KMS-11 (cell line): ENCODE data around the gene CFAP45.
A peak's percentile ranks its signal among the peaks of the same experiment; 100 is the strongest.

Experiments used
- H2AFZ ChIP-seq: fragments of 200-600 bp; sonication (generic); 2 replicates; pipeline ENCODE4 v1.6.1; 2016; ENCODE audit warnings: antibody characterized with exemption, mixed run types, low read depth
- H3K27ac ChIP-seq: fragments of 200-600 bp; sonication (generic); 2 replicates; pipeline ENCODE4 v1.6.1; 2016; ENCODE audit warnings: mild to moderate bottlenecking, mixed run types
- H3K27me3 ChIP-seq: fragments of 200-600 bp; sonication (generic); 2 replicates; pipeline ENCODE4 v1.6.1; 2017; ENCODE audit warnings: mild to moderate bottlenecking, low read depth, mixed run types, moderate library complexity; ENCODE audit not compliant: insufficient read depth
- H3K36me3 ChIP-seq: fragments of 200-600 bp; sonication (generic); 2 replicates; pipeline ENCODE4 v1.6.1; 2017; ENCODE audit warnings: mild to moderate bottlenecking, mixed run types; ENCODE audit not compliant: insufficient read depth
- H3K4me1 ChIP-seq: fragments of 200-600 bp; sonication (generic); 2 replicates; pipeline ENCODE4 v1.6.1; 2016; ENCODE audit warnings: mild to moderate bottlenecking, low read depth, mixed run types; ENCODE audit not compliant: poor library complexity, severe bottlenecking
- H3K4me2 ChIP-seq: fragments of 200-600 bp; sonication (generic); 2 replicates; pipeline ENCODE4 v1.7.0; 2016; ENCODE audit warnings: mild to moderate bottlenecking, mixed run types
- H3K4me3 ChIP-seq: fragments of 200-600 bp; sonication (generic); IDR thresholded peaks from 2 replicates; pipeline ENCODE4 v1.6.1; 2017; ENCODE audit warnings: low read depth, low read length, mixed read lengths; ENCODE audit not compliant: insufficient read depth
- H3K79me2 ChIP-seq: fragments of 200-600 bp; sonication (generic); 2 replicates; pipeline ENCODE4 v1.6.1; 2016; ENCODE audit warnings: low read depth, mixed run types; ENCODE audit not compliant: insufficient read depth
- H3K9ac ChIP-seq: fragments of 200-600 bp; sonication (generic); 2 replicates; pipeline ENCODE4 v1.6.1; 2016; ENCODE audit warnings: mild to moderate bottlenecking, mixed run types
- H4K20me1 ChIP-seq: fragments of 200-600 bp; sonication (generic); 2 replicates; pipeline ENCODE4 v1.6.1; 2016; ENCODE audit warnings: mild to moderate bottlenecking, mixed run types; ENCODE audit not compliant: insufficient read depth
- TF ChIP-seq, protein P1 (sequence below): fragments of 200-600 bp; sonication (generic); conservative IDR thresholded peaks from 2 replicates; pipeline ENCODE4 v1.6.1; 2017; ENCODE audit warnings: low read depth, mild to moderate bottlenecking, antibody characterized with exemption, low read length, moderate library complexity, mixed read lengths

CFAP45 gene

DNA sequence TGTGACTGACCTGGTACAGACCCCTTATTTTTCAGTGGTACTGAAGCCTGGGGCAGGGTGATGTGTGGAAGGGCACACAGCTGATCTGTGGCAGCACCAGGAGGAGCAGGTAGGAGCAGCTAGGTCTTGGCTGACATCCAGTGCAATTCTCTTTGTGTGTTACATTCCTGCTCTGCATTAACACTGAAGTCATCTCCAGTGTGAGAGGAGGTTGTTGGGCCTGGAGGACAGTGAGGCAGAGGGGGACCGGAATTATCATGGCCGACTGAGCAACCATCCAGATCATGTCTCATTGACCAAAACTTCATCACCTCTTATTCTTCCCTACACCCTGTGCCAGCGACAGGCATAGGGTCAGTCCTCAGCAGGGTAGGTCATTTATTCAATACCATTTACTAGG, 71.8 kb downstream of the CFAP45 start:
- H3K9ac ChIP-seq = no peak overlapping the region
- no peak overlapping the region for H3K4me3 ChIP-seq
- TF ChIP-seq, protein P1, sequence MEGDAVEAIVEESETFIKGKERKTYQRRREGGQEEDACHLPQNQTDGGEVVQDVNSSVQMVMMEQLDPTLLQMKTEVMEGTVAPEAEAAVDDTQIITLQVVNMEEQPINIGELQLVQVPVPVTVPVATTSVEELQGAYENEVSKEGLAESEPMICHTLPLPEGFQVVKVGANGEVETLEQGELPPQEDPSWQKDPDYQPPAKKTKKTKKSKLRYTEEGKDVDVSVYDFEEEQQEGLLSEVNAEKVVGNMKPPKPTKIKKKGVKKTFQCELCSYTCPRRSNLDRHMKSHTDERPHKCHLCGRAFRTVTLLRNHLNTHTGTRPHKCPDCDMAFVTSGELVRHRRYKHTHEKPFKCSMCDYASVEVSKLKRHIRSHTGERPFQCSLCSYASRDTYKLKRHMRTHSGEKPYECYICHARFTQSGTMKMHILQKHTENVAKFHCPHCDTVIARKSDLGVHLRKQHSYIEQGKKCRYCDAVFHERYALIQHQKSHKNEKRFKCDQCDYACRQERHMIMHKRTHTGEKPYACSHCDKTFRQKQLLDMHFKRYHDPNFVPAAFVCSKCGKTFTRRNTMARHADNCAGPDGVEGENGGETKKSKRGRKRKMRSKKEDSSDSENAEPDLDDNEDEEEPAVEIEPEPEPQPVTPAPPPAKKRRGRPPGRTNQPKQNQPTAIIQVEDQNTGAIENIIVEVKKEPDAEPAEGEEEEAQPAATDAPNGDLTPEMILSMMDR = no peak
- no peaks in the 10 kb centered on the region for H3K79me2 ChIP-seq
- H3K36me3 ChIP-seq = no peaks in the 10 kb centered on the region
- H3K27me3 ChIP-seq = no peaks in the 10 kb centered on the region
- H3K4me1 ChIP-seq = peaks cover 4% of the 10 kb centered on the region
- H3K27ac ChIP-seq = no peak overlapping the region
- no peaks in the 10 kb centered on the region for H4K20me1 ChIP-seq
- no peak overlapping the region for H3K4me2 ChIP-seq
- H2AFZ ChIP-seq = no peak overlapping the region

DNA sequence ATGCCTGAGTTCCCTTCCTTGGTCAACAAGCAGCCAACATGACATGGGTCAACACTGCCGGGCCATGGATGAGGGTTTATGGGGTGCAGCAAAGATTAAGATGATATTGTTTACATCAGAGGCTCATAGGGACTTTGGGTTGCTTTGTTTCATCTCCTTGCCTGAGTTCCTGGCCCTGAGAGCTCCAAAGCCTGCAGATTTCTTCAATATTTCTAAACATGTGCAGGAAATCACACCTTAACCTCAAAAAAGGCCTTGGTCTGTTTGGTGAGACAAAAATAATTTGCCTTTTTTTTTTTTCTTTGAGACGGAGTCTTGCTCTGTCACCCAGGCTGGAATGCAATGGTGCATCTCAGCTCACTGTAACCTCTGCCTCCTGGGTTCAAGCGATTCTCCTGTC, 72.4 kb downstream of the CFAP45 start:
- no peak overlapping the region for H2AFZ ChIP-seq
- H4K20me1 ChIP-seq = no peaks in the 10 kb centered on the region
- no peaks in the 10 kb centered on the region for H3K36me3 ChIP-seq
- no peak overlapping the region for H3K4me2 ChIP-seq
- H3K4me1 ChIP-seq = peaks cover 4% of the 10 kb centered on the region
- no peak overlapping the region for H3K9ac ChIP-seq
- TF ChIP-seq, protein P1 = no peak
- H3K4me3 ChIP-seq = no peak overlapping the region
- no peaks in the 10 kb centered on the region for H3K79me2 ChIP-seq
- H3K27me3 ChIP-seq = no peaks in the 10 kb centered on the region
- no peak overlapping the region for H3K27ac ChIP-seq

DNA sequence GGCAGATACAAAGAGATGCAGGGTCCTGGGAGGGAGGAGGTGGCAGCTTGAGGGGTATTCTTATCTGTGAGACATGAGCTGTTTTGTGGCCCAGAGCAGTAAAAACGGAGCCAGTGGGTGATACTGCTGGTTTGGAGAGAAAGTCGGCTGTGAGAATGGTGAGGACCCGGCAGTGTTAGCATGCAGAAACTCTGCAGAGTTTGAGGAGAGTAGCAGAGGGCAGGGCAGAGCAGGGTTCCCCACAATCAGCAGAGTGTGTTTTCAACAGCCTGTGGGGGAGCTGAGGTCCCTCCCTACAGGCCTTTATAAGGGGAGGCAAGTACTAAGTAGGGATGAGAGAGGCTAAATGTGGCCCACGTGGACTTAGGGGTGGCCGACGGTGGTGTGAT, 72.9 kb downstream of the CFAP45 start:
- no peak overlapping the region for H3K4me3 ChIP-seq
- H3K4me1 ChIP-seq = peaks cover 4% of the 10 kb centered on the region
- H2AFZ ChIP-seq = no peak overlapping the region
- TF ChIP-seq, protein P1 = no peak
- H3K4me2 ChIP-seq = no peak overlapping the region
- H3K27ac ChIP-seq = no peak overlapping the region
- no peaks in the 10 kb centered on the region for H4K20me1 ChIP-seq
- H3K27me3 ChIP-seq = no peaks in the 10 kb centered on the region
- H3K9ac ChIP-seq = no peak overlapping the region
- no peaks in the 10 kb centered on the region for H3K79me2 ChIP-seq
- no peaks in the 10 kb centered on the region for H3K36me3 ChIP-seq

GRCh38 chr1:159826441-159827101, 73.4 kb downstream of the CFAP45 start, which contains the start of gene SLAMF8:
Gene SLAMF8, plus strand, starts transcription at chr1:159826873. Its CDS starts 26 bp downstream, at chr1:159826899.
- no peak within 1 kb of the TSS for H2AFZ ChIP-seq
- TF ChIP-seq, protein P1 = 0 out of 2 replicates have a peak, but pooled peaks have one; percentile 5
- no peaks in the 10 kb centered on the region for H3K79me2 ChIP-seq
- no peaks in the 10 kb centered on the region for H3K36me3 ChIP-seq
- H3K4me3 ChIP-seq = no peak within 1 kb of the TSS
- H3K27me3 ChIP-seq = no peaks in the 10 kb centered on the region
- peaks cover 4% of the 10 kb centered on the region for H3K4me1 ChIP-seq
- H3K4me2 ChIP-seq = no peak within 1 kb of the TSS
- no peaks in the 10 kb centered on the region for H4K20me1 ChIP-seq
- H3K27ac ChIP-seq = no peak within 1 kb of the TSS
- H3K9ac ChIP-seq = no peak within 1 kb of the TSS
